HG03060 (cell line): ENCODE results near the gene CNOT10.
A peak's percentile ranks its signal among the peaks of the same experiment; 100 is the strongest.
"Not testable (repeated sequence)": the region's sequence is repeated elsewhere in the genome, so short reads cannot be mapped to it uniquely, and the experiment has no call there.

Experiments
- ATAC-seq: cut with Tn5 transposase; IDR thresholded peaks from one replicate; pipeline ENCODE4 v1.9.1; 2021; ENCODE audit warnings: low read depth, moderate number of reproducible peaks; ENCODE audit not compliant: unreplicated experiment

Gene CNOT10

DNA sequence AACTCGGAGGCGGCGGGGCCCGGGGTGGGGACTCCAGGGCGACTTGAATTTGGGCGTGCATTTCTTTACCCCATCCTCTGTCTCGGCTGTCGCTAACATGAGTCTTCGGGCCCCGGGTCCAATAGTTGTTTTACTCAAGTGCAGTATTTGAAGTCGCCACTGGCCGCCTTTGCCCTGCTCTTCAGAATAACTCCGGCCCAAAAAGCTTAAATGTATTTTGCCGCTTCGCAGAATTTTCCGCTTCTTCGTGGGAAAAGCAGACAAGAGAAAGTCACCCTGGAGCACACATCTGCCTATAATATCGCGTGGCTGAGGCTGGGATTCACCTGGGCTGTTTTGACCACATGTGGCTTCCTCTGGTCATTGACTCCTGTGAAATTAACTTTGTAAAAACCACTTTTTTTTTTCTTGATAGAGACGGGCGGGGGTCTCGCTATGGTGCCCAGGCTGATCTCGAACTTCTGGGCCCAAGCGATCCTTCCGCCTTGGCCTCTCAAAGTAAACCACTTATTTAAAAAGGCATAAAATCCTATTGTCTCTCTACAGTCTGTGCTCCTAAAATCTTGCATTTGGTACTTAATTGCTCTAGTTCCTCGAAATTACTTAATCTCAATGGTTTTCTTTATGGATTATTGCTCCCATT, 676 bp downstream of the CNOT10 start:
- ATAC-seq: peak; percentile 0

DNA sequence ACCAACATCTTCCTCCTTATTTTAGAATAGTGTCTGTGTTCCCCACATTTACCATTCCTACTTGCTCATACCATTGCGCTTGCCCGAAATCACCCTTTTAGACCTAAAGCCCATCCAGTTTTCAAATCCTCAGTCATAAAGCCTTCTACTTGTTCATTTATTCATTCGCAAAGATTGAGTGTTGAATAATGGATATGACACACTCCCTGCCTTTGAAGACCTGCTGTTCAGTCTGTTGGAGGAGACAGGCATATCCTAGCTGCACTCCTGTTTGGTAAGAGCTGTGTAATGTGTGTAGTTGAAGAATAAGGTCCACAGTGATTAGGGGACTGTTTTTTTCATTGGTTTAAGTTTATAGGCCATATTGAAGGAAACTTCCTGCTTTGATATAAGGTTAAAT, 1.7 kb downstream of the CNOT10 start:
- ATAC-seq: no peak

DNA sequence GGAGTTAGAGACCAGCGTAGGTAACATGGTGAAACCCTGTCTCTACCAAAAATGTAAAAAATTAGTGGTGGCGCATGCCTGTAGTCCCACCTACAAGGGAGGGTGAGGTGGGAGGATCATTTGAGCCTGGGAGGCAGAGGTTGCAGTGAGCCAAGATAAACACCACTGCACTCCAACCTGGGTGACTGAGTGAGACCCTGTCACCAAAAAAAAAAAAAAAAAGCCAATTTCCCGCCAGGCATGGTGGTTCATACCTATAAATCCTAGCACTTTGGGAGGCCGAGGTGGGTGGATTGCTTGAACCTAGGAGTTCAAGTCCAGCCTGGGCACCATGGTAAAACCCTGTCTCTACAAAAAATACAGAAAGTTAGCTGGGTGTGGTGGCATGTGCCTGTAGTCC, 6.9 kb downstream of the CNOT10 start:
- no peak for ATAC-seq

DNA sequence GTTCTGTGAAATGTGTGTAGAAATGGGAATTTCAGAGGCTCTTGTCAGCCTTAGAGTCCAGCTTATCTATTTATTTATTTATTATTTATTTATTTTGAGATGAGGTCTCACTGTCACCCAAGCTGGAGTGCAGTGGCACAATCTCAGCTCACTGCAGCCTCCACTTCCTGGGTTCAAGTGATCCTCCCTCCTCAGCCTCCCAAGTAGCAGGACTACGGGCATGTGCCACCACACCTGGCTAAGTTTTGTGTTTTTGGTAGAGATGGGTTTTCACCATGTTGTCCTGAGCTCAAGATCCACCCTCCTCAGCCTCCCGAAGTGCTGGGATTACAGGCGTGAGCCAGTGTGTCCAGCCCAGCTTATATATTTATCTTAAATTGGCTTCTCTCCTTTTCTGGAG, 11.5 kb downstream of the CNOT10 start:
- ATAC-seq: no peak

DNA sequence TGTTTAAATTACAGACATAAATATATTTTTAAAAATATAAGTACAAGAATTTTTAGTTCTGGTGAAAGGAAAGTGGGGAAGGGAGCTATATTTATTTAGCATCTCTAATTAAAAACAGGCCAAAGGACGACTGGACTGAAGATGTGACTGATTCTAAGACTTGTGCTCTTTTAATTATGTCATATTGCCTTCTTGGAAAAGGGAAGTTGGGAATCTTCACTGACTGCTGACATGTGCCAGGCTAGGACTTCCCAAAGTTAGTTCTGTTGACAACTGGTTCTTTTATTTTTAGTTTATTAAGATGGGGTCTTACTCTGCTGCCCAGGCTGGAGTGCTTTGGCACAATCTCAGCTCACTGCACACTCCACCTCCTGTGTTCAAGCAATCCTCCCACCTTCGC, 13.5 kb downstream of the CNOT10 start:
- no peak for ATAC-seq

DNA sequence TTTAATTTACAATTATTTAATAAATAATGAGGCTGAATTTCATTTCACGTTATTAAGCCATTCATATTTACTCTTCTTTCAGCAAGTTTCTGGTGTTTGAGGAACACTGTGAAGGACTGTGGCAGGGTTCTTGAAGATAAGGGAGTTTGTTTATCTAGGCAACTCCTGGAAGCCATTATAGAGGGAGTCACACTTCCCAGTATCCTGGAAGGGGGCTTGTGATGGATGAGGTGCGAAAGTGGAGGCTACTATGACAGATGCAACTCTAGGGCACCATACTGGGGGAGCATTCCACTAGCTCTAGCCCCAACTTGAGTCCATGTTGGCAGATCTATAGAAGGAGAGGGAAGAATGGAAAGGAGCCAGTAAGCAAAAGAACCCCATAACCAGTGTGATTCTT, 14.4 kb downstream of the CNOT10 start:
- ATAC-seq: no peak

DNA sequence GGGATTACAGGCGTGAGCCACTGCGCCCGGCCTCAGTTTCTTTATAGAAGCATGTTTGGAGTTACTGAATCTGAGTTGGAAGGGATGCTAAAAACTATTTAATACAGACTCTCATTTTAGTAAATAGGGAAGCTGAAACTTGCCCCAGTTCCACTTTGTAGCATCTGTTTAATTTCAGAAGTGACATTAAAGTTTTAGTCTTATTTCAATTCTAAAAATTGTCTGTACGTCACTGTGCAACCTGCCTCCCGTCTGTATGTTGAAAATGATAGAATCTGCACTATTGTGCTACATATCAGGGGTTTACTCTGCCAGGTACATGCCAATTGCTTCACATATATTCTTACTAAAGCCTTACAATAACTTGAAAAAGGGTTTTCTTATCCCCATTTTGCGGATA, 15.3 kb downstream of the CNOT10 start:
- ATAC-seq: no peak

DNA sequence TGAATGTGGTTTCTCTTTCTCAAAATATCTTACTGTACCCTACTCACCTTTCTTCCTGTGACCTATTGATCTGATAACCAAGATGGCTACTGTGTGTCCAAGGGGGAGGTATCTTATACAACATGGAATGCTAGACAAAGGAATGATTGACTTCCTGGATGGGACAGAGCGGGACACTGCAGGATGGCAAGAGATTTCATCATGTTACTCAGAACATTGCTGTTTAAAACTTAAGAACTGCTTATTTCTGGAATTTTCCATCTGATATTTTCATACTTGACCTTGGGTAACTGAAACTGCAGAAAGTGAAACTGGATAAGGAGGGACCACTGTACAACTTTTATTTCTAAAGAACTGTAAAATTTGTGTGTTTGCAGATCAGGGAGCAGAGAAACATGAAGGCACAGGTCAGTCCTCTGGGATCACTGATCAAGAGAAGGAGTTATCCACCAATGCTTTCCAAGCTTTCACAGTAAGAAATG, 18.5 kb downstream of the CNOT10 start:
- ATAC-seq: no peak

DNA sequence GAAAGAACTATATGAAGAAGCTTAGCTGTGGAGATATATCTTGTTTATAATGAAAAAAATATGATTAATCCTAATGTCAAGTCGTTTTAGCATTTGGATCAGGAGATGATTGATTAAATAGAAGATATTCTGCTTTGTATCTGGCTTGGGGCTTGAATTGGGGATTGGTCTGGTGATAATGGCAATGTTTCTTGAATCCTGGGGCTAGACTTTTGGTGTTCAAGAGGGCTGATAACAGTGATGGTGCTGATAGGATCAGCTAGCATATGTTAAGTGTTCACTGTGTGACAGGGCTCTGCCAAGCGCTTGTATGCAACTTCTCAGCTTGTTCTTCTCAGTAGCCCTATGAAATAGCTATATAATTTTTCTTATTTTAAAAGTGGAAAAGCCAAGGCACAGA, 20.2 kb downstream of the CNOT10 start:
- ATAC-seq: no peak

DNA sequence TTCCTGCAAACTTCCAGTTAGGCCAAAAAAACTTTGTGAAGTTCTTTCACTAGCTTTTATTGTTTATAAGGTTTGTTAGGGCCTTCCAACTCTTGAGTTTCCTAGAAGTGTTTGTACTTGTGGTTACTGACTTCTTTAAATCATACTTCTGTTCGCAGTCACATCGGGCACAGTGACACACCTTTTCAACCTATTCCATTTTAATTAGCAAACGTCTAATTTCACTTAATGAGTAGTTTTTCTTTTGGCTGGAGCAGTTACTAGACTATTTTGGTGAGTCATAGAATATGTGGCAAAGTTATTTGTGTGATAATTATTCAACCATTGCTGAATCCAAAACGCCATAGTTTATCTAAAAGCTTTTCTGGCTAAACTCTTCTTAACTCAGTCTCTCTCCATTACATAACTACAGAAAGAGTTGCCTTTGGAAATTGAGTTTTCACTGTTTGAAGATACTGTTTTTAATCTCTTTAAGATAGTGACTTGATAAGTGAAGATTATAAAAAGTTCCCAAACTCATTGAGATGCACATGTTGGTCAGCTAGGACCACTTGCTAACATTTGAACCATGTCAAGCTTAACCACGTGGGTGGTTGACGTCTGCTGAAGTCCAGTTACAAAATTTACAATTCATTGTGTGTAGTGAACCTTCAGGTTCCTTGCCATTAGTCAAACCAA, 21.5 kb downstream of the CNOT10 start:
- no peak for ATAC-seq

DNA sequence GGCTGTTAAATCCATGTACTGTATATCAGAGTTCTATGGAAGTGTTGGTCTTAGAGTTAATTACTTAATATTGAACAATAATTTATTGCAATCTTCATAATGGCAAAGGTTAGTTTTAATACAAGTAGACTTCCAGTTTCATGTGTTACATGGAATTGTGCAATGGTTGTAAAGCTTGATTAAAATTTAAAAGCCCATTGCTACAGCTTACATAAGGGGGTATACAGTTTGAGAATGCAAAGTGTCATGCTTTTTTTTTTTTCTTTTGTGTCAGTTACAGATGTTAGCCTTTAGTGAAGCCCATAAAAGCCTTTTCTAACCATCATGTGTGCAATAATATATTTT, 22.0 kb downstream of the CNOT10 start:
- ATAC-seq: no peak

DNA sequence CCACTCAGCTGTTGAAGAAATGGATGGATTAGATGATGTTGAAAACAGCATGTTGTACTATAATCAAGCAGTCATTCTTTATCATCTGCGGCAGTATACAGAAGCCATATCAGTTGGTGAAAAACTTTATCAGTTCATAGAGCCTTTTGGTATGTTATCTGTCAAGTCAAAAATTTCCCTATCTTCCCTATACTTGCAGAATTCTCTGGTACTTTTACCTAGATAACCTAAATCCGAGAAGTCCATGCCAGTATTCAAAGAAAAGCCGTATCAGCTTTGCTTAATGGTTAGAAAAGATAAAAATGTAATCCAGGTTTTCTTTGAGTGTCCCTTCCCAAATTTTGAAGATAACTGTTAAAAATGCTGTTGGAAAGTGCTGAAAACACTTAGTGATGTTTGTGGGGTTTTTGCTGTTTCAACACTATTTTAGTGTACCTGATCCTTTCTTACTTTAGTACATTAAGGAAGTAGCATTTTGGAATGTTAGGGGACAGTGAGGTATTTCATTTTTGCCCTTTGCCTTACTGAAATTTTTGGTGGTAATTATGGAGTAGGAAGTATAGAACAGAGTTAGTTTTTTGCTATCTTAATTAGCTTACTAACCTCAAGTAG, 23.8 kb downstream of the CNOT10 start:
- no peak for ATAC-seq

DNA sequence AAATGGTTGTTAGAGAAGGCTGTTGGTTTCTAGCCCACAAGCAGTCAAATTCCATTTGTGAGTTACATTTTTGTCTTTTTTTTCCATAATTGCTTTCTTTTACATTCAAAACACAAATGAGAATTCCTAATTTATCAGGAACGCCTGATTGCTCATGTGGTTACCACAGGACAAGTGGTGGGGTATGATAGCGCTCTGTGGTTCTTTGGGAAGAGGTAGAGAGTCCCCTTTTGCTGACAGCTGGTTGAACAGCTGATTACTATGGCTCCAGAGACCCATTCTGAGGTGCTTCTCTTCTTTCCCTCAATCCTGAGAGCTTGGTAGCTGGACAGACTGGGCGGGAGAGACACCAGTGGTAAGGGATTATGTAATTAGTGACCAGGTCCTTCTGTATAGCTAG, 24.4 kb downstream of the CNOT10 start:
- no peak for ATAC-seq

DNA sequence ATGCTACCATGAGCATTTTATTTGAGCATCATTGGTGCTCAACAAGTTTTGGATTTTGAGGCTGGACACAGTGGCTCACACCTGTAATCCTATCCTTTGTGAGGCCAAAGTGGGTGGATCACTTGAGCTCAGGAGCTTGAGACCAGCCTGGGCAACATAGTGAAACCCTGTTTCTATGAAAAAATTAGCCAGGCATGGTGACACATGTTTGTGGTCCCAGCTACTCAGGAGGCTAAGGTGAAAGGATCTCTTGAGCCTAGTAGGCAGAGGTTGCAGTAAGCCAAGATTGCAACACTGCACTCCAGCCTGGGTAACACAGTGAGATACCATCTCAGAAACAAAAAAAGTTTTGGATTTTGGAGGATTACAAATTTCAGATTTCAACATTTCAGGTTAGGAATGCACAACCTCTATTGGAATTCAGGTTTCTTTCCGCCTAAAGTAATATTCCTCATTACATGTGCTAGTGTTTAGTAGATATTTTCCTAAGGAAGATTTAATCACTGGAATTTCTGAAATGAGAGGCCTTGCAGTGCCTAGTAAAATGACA, 27.6 kb downstream of the CNOT10 start:
- no peak for ATAC-seq

DNA sequence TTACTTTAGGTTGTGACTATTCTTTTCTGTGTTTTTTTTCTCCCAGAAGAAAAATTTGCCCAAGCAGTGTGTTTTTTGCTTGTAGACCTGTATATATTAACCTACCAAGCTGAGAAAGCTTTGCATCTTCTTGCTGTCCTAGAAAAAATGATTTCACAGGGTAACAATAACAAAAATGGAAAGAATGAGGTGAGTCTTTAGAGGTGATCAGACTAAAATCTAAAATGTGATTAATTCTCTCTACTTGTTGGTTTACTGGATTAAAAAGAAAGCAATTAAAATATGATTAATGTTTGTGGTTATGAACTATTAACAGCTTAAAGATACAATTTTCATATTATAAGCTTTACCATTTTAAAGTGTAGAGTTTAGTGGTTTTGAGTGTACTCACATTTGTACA, 28.2 kb downstream of the CNOT10 start:
- ATAC-seq: no peak

DNA sequence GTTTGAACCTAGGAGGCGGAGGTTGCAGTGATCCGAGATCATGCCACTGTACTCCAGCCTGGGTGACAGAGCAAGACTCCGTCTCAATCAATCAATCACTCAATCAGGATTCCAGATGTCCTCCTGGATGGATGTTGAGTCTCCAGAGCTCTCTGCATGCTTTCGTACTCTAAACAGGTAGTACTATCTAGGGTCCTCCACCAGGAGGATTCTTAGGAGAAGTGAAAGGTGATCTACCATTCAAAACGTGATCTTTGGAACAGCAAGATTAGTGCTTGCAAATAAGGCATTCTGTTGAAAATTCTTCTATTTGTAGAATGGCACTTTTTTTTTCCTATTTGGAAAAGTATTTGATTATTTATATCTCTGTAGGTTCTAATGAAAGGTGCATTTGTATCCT, 34.3 kb downstream of the CNOT10 start:
- ATAC-seq: no peak

DNA sequence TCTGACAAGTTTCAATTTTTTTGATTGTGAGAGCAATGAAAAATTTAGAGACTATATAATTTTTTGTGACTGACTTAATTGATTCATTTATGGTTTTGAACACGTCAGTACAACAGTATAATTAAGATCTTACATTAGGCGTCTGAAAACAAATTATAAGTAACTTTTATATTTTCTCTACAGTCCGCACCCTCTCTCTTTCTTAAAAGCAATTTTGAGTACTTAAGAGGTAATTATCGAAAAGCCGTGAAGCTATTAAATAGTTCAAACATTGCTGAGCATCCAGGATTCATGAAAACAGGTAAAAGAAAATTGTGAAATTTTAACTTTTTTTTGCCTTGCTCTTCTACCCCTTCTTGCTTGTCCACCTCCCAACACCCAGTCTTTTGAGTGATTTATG, 34.9 kb downstream of the CNOT10 start:
- ATAC-seq: no peak

DNA sequence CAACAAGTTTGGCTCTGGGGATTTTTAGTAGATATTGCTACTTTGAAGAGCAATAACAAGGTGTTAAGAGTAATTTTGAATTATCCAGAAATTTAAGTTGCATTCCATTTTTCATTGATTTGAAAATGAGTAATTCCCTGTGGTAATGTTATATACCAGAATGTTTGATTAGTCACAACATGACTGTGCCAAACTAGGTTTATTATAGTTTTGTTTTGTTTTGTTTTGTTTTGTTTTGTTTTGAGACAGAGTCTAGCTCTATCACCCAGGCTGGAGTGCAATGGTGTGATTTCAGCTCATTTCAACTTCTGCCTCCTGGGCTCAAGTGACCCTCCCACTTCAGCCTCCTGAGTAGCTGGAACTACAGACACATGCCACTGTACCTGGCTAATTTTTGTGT, 40.7 kb downstream of the CNOT10 start:
- ATAC-seq: no peak

DNA sequence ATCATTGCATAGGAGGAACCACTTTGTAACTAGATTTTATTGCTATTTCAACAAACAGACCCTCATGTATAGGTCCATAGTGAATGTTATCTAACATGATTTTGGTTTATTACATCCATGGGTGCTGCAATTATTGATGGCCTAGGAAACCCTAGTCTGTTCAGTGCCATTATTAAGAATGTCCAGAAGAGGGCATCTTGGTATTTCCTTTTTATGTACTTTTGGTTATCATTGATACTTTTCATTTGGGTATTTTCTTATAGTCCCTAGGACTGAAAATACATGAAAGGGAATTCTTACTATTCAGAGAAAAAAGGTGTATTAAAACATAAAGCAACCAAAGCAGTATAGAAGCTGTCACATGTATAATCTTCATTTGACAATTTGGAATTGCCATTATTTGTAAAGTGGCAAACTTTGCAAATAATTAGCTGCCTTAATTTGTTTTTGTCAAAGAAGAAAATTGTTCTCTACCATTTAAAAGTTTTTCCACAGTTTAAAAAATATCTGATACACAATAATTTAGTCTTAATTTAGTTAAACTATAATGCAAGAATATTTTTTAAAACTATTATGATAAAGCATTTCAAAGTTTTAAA, 48.7 kb downstream of the CNOT10 start:
- no peak for ATAC-seq

DNA sequence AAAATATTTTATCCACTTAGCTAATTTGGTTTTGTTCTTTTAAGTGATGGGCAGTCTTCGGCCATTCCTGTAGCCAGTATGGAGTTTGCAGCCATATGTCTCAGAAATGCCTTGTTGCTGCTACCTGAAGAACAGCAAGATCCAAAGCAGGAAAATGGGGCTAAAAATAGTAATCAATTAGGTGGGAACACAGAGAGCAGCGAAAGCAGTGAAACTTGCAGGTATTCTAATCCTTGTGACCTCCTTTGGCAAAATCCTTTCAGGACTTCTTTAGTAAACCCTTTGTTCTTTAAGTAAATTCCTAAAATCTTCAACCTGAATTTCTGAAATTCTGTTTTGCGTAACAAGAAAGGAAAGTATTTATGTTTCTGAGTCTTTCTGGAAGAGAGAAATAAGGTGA, 49.8 kb downstream of the CNOT10 start:
- ATAC-seq: no peak

DNA sequence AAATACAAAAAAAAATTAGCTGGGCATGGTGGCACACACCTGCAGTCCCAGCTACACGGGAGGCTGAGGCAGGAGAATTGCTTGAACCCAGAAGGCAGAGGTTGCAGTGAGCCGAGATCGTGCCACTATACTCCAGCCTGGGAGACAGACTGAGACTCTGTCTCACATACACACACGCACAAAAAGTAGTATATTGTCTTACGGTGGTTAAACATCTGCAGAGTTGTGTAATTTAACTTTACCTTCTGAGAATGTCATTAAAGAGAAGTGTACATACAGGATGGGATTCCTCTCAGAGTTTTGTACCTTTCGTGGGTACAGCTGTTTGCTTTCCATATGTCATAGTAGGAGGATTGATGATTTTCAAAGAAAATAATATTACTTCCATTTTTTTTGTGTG, 58.5 kb downstream of the CNOT10 start:
- ATAC-seq: not testable (repeated sequence)
